HG03280 (cell line): ENCODE measurements around the gene TWIST1.

ENCODE experiments used
- ATAC-seq: cut with Tn5 transposase; IDR thresholded peaks from one replicate; pipeline ENCODE4 v1.9.1; 2021; ENCODE audit warnings: mild to moderate bottlenecking, moderate library complexity; ENCODE audit not compliant: unreplicated experiment

Gene TWIST1

DNA sequence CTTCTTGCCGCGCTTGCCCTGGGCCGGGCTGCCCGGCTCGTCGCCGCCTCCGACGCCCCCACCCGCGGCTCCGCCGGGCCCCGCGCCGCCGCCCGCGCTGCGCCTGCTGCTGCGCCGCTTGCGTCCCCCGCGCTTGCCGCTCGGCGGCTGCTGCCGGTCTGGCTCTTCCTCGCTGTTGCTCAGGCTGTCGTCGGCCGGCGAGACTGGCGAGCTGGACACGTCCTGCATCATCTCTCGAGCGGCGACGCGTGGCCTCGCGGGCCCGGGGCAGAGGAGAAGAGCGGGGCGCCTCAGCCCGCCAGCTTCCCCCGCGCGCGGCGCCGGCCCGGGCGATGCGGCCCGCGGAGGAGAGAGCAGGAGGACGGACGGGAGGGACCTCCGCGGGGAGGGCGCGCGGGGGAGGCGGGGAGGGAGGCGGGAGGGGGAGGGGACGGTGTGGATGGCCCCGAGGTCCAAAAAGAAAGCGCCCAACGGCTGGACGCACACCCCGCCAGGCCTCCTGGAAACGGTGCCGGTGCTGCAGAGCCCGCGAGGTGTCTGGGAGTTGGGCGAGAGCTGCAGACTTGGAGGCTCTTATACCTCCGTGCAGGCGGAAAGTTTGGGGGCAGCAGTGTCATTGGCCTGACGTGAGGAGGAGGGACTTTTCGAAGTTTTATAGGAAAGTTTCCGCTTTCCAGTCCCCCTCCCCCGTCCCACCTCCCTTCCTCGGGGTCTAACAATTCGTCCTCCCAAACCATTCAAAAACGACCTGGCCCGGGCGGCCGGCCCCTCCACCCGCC lies at the start of gene TWIST1:
Gene TWIST1, minus strand, starts transcription at position 546 of the 779 bp plus-strand sequence. Its CDS starts 315 bp downstream, at position 231.
- ATAC-seq = no peak

DNA sequence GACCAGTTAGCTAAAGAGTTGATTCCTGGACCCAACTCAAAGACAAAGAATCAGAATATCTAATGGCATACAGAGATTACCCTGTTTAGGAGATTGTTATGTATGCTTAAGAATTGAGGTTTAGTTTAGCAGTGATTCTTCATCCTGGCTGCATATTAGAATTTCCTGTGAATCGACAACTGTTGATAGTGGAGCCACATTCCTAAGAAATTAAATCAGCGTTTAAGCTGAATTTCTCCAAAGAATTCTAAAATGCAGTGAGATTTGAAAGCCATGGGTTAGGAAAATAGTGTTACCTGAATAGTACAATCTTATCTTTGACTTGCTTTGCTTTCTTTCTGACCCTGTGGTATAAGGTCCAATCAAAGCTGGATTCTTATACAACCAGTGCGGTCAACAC lies 44.2 kb upstream of the TWIST1 start:
- ATAC-seq = no peak

DNA sequence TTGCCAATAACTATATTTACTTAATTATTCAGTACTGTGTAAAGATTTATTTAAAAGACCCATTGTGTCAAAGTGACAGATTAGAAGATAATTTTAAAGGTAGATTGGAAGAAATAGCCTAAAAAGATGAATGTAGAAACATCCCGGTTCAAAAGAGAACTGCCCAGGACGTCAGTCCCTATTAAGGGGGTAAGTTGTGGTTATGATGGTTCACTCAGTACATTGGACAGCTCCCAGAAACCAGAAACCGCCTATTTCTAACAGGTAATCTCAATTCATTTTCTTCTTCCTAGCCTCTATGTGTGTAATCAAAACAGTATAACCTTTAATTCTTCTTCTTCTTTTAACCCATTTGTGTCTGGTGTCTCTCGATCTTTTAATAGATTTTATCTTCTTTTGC lies 29.3 kb upstream of the TWIST1 start:
- no peak for ATAC-seq

DNA sequence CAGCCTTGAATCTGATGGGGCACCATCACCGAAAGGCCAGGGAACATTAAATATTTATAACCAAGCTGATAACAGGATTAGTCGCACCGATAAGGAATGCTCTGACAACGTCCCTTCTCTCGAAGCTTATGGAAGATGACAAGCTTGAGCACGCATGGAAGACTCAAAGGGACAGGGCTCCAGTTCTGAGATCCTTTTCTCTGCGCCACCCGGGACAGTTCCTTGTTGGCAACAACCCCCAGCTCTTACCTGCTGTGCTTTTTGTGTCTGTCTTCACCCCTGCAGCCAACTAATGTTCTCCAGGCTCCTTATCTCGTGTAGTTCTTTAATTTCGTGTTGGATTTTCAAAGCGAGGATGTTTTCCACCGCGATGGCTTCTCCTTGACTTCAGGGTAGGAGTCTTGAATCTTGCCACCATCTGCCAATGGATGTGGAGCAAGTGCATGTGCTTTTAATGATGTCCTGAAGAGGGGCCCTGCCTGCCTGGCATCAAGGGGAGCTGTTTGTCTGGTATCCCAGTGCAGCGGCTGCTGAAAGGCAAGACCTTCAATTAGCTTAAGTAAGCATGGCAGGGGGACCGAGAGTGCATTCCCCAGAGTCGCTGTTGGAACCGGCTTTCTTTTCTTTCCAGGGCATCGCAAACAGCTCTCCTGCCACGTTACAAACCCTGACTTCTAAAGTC lies 28.1 kb upstream of the TWIST1 start:
- no peak for ATAC-seq

DNA sequence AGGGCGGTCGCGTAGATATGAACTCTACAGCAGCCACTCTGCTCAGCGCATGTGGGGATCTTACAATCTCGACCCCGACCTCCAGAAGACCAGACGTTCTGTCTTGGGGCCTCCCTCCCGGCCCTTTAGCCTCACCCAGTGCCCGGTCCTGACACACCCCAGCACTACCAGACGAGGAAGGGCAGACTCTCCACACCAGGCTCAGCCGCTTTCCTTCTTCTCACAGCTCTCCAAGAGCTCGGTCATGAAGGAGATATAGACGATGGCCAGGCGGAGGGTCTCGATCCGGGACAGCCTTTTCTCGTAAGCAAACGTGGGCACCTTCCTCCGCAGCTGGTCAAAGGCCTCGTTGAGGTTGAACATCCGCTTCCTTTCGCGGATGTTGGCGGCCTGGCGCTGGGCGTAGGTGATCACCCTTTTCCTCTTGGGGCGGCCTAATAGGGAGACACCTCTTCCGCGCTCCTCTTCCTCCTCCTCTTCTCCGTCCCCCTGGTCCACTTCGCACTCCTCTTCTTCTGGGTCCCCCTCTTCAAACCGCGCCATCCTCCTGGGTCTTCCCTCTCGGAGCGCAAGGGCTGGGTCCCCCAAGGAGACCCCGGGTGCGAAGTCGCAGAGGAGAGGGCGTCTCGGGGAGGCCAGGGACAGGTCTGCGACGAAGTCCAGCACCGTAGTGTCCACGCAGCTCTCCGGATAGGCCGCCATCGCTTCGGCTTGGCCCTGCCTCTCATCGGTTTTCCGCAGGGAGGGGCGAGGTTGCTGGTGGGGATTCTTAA lies 27.4 kb upstream of the TWIST1 start, which contains the start of gene FERD3L:
Gene FERD3L, minus strand, starts transcription at position 761 of the 773 bp plus-strand sequence. Its CDS starts 59 bp downstream, at position 702.
- ATAC-seq = no peak

DNA sequence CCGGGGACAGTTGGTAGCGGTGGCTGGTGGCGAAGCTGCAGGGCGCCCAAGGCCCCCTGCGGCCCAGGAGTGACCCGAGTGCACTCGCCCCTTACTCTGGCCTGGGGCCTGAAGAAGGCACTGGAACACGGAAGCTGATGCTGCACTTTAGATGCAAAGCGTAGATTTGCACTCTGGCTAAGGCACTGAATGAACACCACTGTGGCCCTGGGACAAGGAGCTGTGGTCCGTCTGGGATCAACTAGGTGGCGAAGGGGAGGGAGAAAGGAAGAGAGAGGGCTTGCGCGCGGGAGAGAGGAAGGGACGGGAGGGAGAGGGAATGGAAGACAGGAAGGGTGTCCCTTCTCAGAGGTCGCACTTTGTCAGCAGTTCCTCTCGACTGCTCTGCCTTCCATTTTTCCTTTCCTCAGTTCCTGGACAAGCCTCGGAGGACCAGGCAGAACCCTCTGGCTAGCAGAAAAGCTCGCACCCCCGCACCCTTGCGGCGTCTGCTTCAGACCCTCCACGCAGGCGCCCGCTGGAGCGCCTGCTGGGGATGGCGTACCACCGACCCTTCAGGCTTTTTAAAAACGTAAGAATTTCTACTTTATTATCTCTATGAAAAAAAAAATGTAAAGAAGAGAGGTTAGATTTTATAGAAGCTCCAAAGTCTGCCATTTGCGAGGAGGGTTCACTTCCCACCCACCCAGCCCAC lies 26.6 kb upstream of the TWIST1 start:
- no peak for ATAC-seq

DNA sequence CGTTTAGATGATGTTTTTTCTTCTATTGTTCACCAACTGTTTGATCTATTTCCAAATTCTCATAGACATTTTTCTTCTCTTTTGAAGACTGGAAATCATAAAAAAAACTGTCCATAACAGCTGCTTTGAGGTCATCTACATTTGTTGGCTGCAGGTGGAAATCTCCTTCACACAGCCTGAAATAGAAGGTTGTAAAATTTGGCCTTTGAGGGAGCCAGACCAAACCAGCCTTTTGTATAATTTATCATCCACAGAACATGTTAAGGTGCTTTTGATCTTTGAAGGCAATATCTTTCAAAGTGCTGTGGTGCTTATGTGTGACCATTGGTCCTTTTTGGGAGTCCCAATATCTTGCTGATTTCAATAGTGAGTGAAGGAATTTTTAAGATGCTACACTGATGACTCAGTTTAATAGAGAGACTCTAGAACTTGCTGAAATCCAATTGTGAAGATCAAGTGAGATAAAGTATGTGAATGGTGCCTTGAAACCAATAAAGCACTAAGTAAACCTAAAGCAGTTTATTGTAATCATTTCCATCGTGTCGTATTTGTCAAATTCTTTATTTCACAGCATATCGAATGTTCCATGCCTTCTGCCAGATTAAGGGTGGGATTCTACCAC lies 22.4 kb upstream of the TWIST1 start:
- ATAC-seq = no peak

DNA sequence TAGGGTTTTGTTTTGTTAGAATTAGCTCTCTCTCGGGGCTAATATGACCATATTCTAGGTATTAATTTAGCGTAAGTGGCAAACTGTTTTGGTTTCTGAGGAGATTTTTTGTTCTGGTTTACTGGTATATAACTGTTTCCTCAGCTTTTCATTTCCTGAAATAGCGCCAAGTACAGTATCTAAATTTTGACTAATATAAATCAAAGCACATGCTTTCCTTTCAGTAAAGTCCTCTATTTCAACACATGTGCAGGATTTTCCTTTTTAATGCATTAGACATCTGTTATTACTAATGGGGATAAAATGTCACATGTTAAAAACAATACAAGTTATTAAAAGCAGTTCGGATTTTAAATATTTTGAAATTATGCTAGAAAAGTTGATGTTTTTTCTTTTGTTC lies 16.4 kb upstream of the TWIST1 start:
- ATAC-seq = no peak

DNA sequence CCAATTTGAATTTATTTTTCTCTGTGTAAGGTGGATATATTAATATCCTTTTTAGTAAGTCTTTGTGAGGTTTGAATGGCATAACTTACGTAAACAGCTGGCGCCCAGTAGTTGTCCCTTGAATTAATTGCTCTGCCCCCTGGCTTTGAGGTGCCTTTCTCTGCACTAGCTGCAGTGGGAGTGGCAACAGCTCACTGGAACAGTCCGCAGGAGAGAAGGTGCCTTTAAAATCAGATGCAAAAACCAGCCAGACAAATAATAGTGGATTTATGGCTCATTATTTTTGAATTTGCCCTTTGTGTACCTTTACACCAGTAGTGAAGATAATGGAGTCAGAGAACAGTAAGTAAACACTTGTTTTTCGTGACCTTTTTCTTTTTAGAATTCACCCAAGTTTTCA lies 16.0 kb upstream of the TWIST1 start:
- no peak for ATAC-seq

DNA sequence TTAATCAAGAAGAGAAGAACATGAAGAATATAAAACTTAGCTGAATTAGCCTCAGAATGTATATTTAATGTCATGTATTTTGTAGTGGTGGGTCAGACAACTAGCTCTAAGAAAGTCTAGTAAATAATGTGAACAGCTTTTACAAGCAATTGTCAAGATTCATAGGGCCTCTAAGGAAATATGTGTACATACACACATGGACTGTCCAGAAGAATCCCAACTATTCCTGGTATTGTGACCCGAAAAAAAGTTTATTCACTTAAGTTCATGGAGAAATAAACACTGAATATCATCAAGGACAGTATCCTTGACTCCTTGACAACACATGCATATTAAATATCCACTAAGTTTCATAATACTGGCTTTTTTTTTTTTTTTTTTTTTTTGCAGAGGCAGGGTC lies 11.4 kb upstream of the TWIST1 start:
- no peak for ATAC-seq

DNA sequence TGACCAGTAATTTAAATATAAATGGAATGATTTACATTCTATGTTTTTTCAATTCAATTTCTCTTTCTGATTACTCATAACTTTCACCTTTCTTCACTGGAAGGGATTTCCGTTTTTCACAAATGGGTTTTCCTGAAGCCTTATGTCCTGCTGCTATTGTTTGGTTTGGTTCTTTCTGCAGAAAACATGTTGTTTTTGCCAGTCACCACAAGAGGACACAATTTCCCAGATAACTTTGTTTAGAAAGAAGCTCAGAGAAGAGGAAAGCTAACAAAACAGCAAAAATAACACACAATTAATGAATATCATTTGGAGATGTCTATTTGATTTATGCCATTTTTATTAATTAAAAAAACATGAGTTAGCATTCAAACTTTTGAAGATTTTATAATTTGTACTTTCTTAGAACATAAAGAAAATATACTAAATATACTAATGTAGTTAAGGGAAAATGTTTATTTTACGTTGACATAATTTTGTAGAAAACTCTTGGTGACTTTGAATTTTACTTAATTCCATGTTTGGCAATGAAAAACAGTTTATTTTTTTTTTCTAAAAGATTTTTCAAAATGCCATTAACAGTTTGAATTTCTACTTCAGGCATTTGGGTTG lies 4.6 kb upstream of the TWIST1 start:
- no peak for ATAC-seq

DNA sequence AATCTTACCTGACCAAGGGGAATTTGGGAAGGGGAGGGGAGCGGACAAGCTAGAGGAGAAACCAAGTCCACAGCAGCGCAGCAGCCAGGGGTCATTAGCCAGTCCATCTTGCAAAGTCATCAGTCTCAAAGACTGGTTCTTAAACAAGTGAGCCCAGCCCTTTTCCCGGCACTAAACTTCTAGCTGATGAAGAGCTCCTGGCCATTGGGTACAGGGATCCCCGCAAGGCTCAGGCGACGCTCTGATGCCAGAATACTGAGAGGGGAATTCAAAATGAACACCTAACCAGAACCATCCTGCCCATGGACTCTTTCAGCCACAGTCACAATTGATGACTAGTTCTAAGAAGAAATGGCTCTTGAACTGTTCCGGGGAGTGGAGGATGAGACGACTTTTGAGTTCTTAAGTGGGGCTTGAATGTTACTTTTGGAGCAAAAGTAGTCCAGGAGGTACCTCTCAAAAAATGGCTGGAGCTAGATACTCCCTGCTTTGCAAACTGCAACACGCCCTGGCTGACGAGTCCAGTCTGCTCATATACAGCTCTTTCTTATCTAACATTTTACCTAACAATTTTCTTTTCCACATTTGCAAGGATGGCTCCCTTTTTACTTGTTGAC lies 2.5 kb upstream of the TWIST1 start:
- no peak for ATAC-seq

DNA sequence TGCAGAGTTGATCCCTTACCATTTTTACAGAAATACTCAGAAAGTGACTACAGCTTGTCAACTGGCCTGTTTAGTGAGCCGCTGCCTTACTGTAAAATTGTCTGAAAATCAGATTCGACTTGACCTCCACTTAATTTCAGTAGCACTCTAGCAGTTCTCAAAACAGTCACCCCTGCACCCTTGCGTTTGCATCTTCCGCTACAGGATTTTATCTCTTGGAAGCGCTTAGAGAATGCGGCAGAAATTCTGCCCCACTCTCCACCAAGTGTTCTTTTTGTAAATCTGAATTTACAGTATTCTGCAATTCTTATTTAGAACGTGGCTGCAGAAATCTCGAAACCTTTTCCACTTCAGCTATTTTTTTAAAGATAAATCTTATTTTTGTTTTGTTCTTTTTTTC lies 1.9 kb upstream of the TWIST1 start:
- ATAC-seq = no peak

DNA sequence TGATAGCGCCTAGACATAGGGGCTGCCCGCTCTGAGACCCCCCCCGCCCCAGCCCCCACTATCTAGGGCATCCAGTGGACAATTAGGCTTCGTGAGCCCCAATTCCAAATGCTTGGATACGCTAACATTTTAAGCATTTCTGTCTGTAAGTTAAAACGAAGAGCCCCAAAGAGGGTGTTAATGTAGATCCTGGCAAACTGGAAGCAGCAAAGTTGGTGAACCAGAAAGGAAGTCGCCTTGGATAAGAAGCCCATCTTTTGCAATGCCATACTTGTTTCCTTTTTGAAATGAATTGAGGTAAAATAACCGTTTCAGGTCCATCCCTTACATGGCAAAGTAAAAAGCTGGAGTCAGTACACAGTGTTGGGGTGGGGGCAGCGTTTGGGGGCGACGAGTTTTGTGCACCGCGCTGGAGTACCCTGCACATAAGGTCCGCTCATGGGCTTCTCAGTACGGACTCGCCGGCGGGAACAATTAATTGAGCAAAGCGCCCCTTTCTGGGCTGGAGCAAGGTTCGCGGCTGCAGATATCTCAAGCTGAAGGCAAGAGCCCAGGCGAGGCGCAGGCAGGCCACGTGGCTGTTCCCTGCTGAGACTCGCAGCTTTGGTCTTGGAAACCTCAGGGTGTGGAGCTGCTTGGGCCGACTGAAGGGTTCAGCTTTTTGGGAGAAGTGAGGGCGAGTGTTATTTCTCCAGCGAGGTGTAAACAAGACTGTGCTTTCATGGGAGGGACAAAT lies 1.4 kb upstream of the TWIST1 start:
- ATAC-seq = no peak

DNA sequence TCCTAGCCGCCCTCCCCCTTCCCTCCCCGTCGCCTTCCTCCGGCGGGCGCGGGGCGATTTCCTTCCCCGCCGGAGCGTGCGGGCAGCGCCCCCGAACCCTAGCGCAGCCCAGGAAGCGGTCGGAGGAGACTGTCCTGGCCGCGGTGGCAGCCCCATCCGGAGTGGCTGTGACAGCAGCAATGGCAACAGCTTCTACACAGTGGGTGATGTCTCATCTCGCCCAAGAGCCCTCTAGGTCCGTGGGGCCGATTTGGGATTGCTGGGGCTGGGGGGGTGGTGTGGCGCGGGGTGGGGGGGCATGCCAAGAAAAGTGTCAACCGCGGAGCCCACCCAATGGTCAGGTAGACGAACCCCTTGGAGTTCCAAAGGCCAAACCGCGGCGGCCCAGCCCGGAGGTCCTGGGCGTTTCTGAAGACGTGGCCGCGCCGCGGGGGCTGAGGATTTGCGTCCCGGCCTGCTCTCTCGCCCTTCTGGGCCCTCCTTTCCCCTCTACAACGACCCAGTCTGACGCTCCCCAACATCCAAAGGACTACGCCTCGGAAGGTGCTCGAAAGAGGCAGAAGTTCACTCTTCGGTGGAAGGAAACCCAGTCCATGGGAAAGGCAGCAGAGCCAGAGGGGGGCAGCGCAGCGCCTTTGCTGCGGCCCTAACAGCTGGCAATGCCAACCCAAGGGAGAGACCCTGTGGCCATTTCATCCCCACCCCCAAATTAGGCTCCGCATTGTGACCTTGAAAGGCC lies 603 bp upstream of the TWIST1 start:
- ATAC-seq = no peak

DNA sequence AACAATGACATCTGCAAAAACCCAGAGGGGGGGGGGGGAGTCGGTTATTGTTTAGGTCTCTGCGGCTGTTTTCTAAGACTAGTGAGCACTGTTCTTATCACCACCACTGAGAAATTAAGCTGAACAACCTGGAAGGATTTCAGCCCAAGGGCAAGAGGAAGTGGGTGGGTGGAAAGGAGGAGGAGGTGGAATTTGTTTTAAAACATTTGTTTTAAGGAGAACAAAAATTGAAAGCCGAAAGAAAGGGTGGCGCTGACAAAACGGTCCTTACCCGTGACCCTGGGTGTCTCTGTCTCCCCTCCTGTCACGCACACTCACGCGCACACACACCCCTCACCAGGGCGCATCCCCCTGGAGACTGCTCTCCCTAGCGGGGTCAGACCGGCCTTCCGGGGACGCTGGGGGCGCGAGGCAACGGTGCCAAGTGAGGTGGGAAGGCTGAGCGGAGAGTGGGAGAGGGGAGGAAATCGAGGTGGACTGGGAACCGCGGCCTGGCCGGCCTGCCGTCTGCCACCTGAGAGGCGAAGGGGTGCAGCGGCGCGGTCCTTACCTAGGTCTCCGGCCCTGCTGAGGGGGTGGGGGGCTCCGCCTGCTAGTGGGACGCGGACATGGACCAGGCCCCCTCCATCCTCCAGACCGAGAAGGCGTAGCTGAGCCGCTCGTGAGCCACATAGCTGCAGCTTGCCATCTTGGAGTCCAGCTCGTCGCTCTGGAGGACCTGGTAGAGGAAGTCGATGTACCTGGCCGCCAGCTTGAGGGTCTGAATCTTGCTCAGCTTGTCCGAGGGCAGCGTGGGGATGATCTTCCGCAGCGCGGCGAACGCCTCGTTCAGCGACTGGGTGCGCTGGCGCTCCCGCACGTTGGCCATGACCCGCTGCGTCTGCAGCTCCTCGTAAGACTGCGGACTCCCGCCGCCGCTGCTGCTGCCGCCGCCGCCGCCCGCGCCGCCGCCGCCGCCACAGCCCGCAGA lies 1.0 kb downstream of the TWIST1 start:
- ATAC-seq = no peak

DNA sequence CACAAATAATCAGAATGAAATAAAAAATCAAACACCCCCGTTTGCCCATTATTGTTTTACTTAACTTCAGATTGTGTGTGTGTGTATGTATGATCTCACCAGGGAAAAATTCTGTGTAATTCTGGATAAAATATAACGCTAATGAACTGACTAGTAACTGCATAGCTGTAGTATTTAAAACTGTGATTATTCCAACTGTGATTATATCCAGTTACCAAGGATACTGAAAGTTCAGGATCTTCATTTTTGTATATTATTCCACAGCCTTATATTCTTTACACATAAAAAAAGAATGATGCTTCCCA lies 2.9 kb downstream of the TWIST1 start:
- ATAC-seq = no peak
